GM12873 (cell line): ENCODE data around the gene SPATA16.

Experiments used
- TF ChIP-seq, protein P1 (sequence below): IDR thresholded peaks from 2 replicates; pipeline ENCODE4 v1.5.1; 2012; ENCODE audit warnings: low read depth, mild to moderate bottlenecking, moderate library complexity, low read length, control low read depth; ENCODE audit not compliant: insufficient read depth; ENCODE audit errors: missing control alignments

SPATA16 gene

GRCh38 chr3:173109143-173109542 is 31.9 kb downstream of the SPATA16 start:
- TF ChIP-seq, protein P1, sequence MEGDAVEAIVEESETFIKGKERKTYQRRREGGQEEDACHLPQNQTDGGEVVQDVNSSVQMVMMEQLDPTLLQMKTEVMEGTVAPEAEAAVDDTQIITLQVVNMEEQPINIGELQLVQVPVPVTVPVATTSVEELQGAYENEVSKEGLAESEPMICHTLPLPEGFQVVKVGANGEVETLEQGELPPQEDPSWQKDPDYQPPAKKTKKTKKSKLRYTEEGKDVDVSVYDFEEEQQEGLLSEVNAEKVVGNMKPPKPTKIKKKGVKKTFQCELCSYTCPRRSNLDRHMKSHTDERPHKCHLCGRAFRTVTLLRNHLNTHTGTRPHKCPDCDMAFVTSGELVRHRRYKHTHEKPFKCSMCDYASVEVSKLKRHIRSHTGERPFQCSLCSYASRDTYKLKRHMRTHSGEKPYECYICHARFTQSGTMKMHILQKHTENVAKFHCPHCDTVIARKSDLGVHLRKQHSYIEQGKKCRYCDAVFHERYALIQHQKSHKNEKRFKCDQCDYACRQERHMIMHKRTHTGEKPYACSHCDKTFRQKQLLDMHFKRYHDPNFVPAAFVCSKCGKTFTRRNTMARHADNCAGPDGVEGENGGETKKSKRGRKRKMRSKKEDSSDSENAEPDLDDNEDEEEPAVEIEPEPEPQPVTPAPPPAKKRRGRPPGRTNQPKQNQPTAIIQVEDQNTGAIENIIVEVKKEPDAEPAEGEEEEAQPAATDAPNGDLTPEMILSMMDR: no peak

GRCh38 chr3:173103469-173103868 is 37.6 kb downstream of the SPATA16 start:
- TF ChIP-seq, protein P1: no peak

DNA sequence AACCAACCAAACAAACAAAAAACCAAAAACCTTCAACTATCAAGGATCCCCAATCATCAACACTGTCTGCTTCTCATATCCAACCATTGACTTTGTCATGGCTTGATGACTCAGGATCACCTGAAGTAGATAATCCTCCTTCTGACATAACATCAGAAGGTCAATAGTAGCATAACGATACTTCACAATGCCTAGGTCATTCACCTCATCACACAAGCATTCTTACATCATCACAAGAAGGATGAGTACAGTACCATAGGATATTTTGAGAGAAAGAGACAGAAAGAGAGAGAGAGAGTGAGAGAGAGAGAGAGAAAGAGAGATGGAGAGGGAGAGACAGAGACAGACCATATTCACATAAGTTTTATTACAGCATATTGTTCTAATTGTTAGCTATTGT is 42.1 kb downstream of the SPATA16 start:
- TF ChIP-seq, protein P1: no peak

GRCh38 chr3:173096994-173097785 is 43.8 kb downstream of the SPATA16 start:
- TF ChIP-seq, protein P1: no peak

DNA sequence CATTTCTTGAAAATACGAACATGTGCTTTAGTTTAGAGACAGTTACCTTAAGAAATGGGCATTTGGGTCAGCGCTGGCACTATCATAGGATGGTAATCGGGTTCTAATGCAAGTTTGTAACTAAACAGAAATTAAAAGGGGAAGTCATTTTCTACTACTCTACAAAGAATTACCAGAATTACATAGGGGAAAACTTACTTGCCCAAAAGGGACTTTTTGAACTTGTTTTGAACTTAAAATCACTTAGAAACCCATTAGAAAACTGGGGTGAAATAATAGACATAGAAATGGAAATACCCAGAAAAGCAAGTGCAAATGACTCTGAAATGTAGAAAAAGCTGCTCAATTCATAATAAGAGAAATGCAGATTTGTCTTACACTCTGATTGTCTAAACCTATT is 44.9 kb downstream of the SPATA16 start:
- TF ChIP-seq, protein P1: no peak

- TF ChIP-seq, protein P1: no peak
Measured at GRCh38 chr3:173092038-173092437, 49.0 kb downstream of the SPATA16 start.

DNA sequence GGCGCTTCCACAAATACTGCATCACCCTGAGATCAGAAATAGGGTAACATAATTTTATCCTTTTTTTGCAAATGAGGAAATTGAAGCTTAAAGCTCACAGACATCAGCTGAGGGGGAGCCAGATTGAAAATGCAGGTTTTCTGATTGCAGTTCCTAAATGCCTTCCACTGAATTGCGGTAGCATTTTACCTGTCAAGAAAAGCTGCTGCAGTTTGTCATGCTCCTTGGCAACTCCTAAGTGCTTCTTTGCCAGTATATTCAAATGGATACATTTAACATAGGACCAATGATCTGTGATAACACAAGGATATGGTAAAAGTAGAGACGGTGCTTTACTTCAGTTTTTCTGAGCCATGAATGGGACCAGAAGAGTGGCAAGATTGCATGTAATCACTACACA is 50.5 kb downstream of the SPATA16 start:
- TF ChIP-seq, protein P1: no peak
